ENCODE results near the gene FNDC3B.

DNA sequence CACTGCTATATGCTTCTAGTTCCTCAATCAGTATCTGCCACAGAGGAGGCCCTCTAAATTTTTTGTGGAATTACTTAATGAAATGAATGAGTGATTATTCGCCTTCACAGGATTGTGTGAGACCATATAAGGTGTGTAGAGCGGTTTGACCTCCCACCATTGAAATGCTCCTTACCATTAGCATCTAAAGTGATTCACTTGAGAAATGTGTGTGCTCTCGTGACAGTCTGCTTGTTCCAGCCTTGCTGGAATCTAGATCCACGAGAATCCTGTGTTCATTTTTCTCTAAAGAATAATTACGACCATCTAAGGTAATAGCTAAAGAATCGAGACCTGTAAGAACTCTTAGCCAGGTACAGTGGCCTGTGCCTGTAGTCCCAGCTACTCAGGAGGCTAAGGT is 126.9 kb downstream of the FNDC3B start:
- TF ChIP-seq, protein P1, sequence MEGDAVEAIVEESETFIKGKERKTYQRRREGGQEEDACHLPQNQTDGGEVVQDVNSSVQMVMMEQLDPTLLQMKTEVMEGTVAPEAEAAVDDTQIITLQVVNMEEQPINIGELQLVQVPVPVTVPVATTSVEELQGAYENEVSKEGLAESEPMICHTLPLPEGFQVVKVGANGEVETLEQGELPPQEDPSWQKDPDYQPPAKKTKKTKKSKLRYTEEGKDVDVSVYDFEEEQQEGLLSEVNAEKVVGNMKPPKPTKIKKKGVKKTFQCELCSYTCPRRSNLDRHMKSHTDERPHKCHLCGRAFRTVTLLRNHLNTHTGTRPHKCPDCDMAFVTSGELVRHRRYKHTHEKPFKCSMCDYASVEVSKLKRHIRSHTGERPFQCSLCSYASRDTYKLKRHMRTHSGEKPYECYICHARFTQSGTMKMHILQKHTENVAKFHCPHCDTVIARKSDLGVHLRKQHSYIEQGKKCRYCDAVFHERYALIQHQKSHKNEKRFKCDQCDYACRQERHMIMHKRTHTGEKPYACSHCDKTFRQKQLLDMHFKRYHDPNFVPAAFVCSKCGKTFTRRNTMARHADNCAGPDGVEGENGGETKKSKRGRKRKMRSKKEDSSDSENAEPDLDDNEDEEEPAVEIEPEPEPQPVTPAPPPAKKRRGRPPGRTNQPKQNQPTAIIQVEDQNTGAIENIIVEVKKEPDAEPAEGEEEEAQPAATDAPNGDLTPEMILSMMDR (IDR thresholded peaks at IDR 0.05) = no peak
- no peak for TF ChIP-seq ZFX (IDR thresholded peaks at IDR 0.05; ENCODE audit: borderline replicate concordance)
